Heart right ventricle (tissue), 16 donors: ENCODE measurements around the gene HSPB6. TPM values are rescaled to one million over a fixed set of nuclear protein-coding genes. Genes with fewer than 3 reads are reported as not detected.

Source experiments
- ATAC-seq, 8 donors: fragments of 200-7000 bp; cut with Tn5 transposase; one replicate each; pipeline ENCODE4 v1.9.1; 2020; ENCODE audit warnings: mild to moderate bottlenecking in 8 of 8, moderate library complexity in 8 of 8, moderate number of reproducible peaks in 1 of 8
- DNase-seq, 2 donors: peaks; one replicate each; pipeline ENCODE4 v3.0.0-alpha.2; 2020
- H3K27ac ChIP-seq, 10 donors: fragments of 200-600 bp; sonication (generic) in 2 of 10; one replicate each; pipeline versions ENCODE4 v1.5.0 to v1.8.0; 2020 to 2022; ENCODE audit warnings: mild to moderate bottlenecking in 3 of 10
- H3K27me3 ChIP-seq, 7 donors: fragments of 200-600 bp; one replicate each; pipeline ENCODE4 v1.8.0; 2021 to 2022; ENCODE audit warnings: mild to moderate bottlenecking in 2 of 7
- H3K36me3 ChIP-seq, 9 donors: fragments of 200-600 bp; sonication (generic) in 1 of 9; one replicate each; pipeline versions ENCODE4 v1.5.0 to v1.8.0; 2020 to 2022; ENCODE audit warnings: mild to moderate bottlenecking in 2 of 9
- H3K4me1 ChIP-seq, 9 donors: fragments of 200-600 bp; sonication (generic) in 1 of 9; one replicate each; pipeline versions ENCODE4 v1.5.0 to v1.8.0; 2020 to 2022; ENCODE audit warnings: mild to moderate bottlenecking in 4 of 9
- H3K4me3 ChIP-seq, 10 donors: fragments of 200-600 bp; sonication (generic) in 2 of 10; one replicate each; pipeline versions ENCODE4 v1.5.0 to v1.8.0; 2020 to 2022; ENCODE audit warnings: mild to moderate bottlenecking in 7 of 10, moderate library complexity in 2 of 10
- H3K9me3 ChIP-seq, 11 donors: fragments of 200-600 bp in 10 of 11; sonication (generic) in 2 of 11; one replicate each; pipeline versions ENCODE4 v1.5.0 to v1.8.0; 2013 to 2022; ENCODE audit warnings: mild to moderate bottlenecking in 2 of 11, control low read depth in 1 of 11, moderate library complexity in 1 of 11
- CTCF ChIP-seq, 9 donors: fragments of 200-600 bp; sonication (generic) in 2 of 9; IDR thresholded peaks; one replicate each; pipeline versions ENCODE4 v1.5.0 to v1.8.0; 2021 to 2022; ENCODE audit warnings: antibody characterized with exemption in 9 of 9, mild to moderate bottlenecking in 5 of 9, moderate library complexity in 1 of 9
- WGBS, 2 donors: extraction: QIAGEN DNeasy Blood & Tissue Kit; methylation state at CpG; one replicate each; pipeline ENCODE4 v1.1.7; 2013; ENCODE audit warnings: inconsistent platforms in 1 of 2; 5-methylcytosine and 5-hydroxymethylcytosine counted together
- intact Hi-C, 10 donors: fragments of 100-400 bp; cut with DNase I; formaldehyde crosslinking; loops; one replicate each; pipeline versions ENCODE4 v1.11.1 to v1.14.2; 2022
- polyA plus RNA-seq, 2 donors: library from polyadenylated mRNA; stranded (reverse); fragments of 200-250 nt; gene quantifications; one replicate each; pipeline ENCODE4 v1.2.3, GENCODE V29; 2013
- total RNA-seq, 10 donors: library from RNA; stranded (reverse); fragmentation: NEBNext Ultra II Directional in 3 of 10; extraction: Animal tissue kit (Norgen Biotek cat#: 25700) in 3 of 10; gene quantifications; one replicate each; pipeline versions ENCODE4 v1.2.1 to v1.2.4, GENCODE V29; 2021 to 2023
- donor health status: Arrhythmogenic right ventricular cardiomyopathy.
- donor health status: ischemic (EF 13 %, LVEDD 7.1; RV severe dilation, severe dysfunction).
- donor health status: healthy with polysubstance abuse.
- donor health status: DM: no; HTN: yes; CAD: no.
- donor health status: DM: no; HTN: no; CAD: no.
- donor health status: ischemic (EF 25% LVEDD 6.9; RV normal size, moderate dysfunction).
- donor health status: ischemic (EF 25% LVEDD 5.7; RV mildly dilated, moderate dysfunction).
- donor health status: healthy.
- donor health status: DM: yes; HTN: yes; CAD: no.
- donor health status: Ischemic cardiomyopathy.
- donor health status: ischemic (EF 35%, LVEDD 5.7; RV mildly dilated, moderate dysfunction).
- donor health status: nonischemic (EF 11% LVEDD 7.7; RV severe dilation, severe dysfunction).
- donor health status: DM: yes; HTN: yes; CAD: no.
- donor health status: PGD.
- donor health status: ischemic (EF 29% LVEDD 5.4; RV normal size, mild dysfunction).
- donor health status: nonischemic (EF 23%, LVEDD 6.1; RV moderate dilation, normal function).

The HSPB6 gene
- total and polyA plus RNA-seq, 12 donors: 387 to 1,269 (median 981) TPM

- Histone ChIP-seq H3K36me3 (peaks cover 0 to 8% (median 0%) of the 10 kb centered on the region in 9 donors), H3K27me3 (peaks cover 0 to 6% (median 0%) of the 10 kb centered on the region in 7 donors), H3K4me3 (no peak overlapping the region), H3K9me3 (no peaks in the 10 kb centered on the region), H3K27ac (no peak overlapping the region), H3K4me1 (no peaks in the 10 kb centered on the region)
- no peak for TF ChIP-seq CTCF (IDR thresholded peaks at IDR 0.05)
- no peak for DNase-seq
- no peak for ATAC-seq
- intact Hi-C loops: no loop called here
- 86 to 88% methylated on average over 19 of the region's 19 CpGs for WGBS, 2 donors
Measured at GRCh38 chr19:35789978-35790944, 33.4 kb upstream of the HSPB6 start.

DNA sequence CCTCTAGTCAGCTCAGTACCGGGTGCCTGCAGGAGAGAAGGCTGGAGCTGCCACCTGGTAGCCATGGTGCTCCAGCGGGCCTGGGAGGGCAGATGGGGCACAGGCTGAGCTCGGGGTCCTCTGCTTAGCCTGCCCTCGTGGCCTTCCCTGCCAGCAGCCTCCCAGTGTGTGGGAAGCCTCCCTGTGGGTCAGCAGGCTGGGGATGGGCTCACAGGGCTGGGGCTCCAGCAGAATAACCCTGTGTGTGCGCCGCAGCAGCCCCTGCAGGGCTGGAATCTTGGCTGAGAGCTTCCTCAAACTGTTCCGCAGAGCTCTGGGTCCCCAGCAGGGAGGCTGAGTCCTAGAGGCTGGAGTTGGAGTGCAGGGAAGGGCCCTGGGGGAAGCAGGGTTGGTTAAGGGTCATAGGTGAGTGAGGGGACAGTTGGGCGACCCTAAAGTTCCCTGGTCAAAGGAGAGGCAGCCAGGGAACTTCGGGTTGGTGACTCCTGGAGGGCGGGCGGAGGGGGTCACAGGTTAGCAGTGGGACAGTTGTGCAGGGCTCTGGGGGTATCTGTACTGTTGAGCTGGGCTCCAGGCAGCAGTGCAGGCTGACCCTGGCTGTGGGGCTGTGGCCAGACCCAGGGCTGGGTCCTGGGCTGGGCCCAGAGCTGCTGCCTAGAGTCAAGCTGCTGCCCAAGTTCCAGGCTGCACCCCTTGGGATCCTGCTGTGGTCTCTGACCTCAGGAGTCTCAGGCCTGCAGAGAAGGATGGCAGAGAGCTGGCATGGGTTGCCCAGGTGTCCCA, 32.6 kb upstream of the HSPB6 start:
- 87 to 90% methylated on average over 11 of the region's 11 CpGs for WGBS, 2 donors
- Histone ChIP-seq H3K36me3 (peaks cover 0 to 10% (median 0%) of the 10 kb centered on the region in 9 donors), H3K4me3 (no peak overlapping the region), H3K4me1 (no peaks in the 10 kb centered on the region), H3K27ac (no peak overlapping the region), H3K27me3 (no peaks in the 10 kb centered on the region), H3K9me3 (no peaks in the 10 kb centered on the region)
- no peak for ATAC-seq
- intact Hi-C loops: no loop called here
- no peak for TF ChIP-seq CTCF (IDR thresholded peaks at IDR 0.05)
- no peak for DNase-seq

DNA sequence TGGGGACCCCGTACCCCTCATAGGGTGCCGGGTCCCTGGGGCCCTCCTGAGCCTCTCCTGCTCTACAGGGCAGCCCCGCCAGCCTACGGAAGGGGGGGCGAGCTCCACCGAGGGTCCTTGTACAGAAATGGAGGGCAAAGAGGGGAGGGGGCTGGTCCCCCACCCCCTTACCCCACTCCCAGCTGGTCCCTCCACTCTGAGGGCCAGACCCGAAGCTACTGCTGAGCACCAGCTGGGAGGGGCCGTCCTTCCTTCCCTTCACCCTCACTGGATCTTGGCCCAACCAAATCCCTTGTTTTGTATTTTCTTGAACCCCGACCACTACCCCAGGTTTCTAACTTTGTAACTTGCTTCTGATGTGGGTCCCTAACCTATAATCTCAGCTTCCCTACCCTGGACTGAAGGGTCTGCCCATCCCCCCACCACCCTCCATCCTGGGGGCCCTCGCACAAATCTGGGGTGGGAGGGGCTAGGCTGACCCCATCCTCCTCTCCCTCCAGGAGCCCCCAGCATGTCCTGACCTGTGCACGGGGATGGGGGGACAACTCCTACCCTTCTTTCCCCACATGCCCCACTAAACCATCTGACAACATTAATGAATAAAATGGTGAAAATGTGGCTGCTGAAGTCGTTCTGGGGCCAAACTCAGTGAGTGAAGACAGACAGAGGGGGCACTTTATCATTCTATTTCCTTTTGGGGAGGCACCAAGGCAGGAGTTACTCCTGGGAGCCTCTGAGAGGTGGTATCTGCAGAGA, 31.6 kb upstream of the HSPB6 start:
- Histone ChIP-seq H3K4me1 (no peaks in the 10 kb centered on the region), H3K4me3 (no peak overlapping the region), H3K27me3 (no peaks in the 10 kb centered on the region), H3K27ac (no peak overlapping the region), H3K36me3 (peaks cover 0 to 12% (median 0%) of the 10 kb centered on the region in 9 donors), H3K9me3 (no peaks in the 10 kb centered on the region)
- 77 to 85% methylated on average over 11 to 12 of the region's 12 CpGs for WGBS, 2 donors
- ATAC-seq (no peak), DNase-seq (no peak)
- no peak for TF ChIP-seq CTCF (IDR thresholded peaks at IDR 0.05)
- intact Hi-C loops: no loop called here
